AG04450 (cell line): Measurements from ENCODE around the gene GMPS. TPM values are rescaled to one million over a fixed set of nuclear protein-coding genes. Genes with fewer than 3 reads are reported as not detected.
A peak's percentile ranks its signal among the peaks of the same experiment; 100 is the strongest.
"Not testable (repeated sequence)": the region's sequence is repeated elsewhere in the genome, so short reads cannot be mapped to it uniquely, and the experiment has no call there.

Experiments
- CTCF ChIA-PET: fragments of 300-600, 350-600 bp; formaldehyde crosslinking; extraction: SDS; loops from one replicate; lab custom pipeline; 2022; ENCODE audit warnings: antibody characterized with exemption, inconsistent platforms; lab: Charles Lee
- POLR2A ChIA-PET: fragments of 350-600 bp; formaldehyde crosslinking; extraction: SDS; loops from one replicate; lab custom pipeline; 2021; ENCODE audit warnings: antibody characterized with exemption, inconsistent platforms; lab: Yijun Ruan, JAX
- DNase-seq: peaks from one replicate; pipeline ENCODE4 v3.0.0-alpha.2; 2011; ENCODE audit warnings: low read depth, low spot score
- H3K27ac ChIP-seq: one replicate; pipeline ENCODE4 v1.5.1; 2012; ENCODE audit warnings: low read depth, low read length, control low read depth
- H3K27me3 ChIP-seq: one replicate; pipeline ENCODE4 v1.6.0; 2012; ENCODE audit warnings: low read length; ENCODE audit not compliant: control insufficient read depth, insufficient read depth
- H3K4me3 ChIP-seq: 2 replicates; pipeline ENCODE4 v1.5.1; 2011; ENCODE audit warnings: mild to moderate bottlenecking, low read depth, low read length, control low read depth
- H3K9me3 ChIP-seq: 2 replicates; pipeline ENCODE4 v1.5.1; 2012; ENCODE audit warnings: low read length; ENCODE audit not compliant: control insufficient read depth, insufficient read depth
- CTCF ChIP-seq: IDR thresholded peaks from 2 replicates; pipeline ENCODE4 v1.5.1; 2011; ENCODE audit warnings: low read depth, low read length, control low read depth, inconsistent platforms
- polyA plus RNA-seq: library from polyadenylated mRNA; depleted of rRNA; stranded (reverse); fragments of >200 nt; gene quantifications from 2 replicates; pipeline ENCODE4 v1.2.3, GENCODE V29; 2011

GMPS gene
- polyA plus RNA-seq, 1 experiment = 69.2 TPM

- peaks cover 3% of the 10 kb centered on the region; the same call in 1 of the 2 replicates for H3K9me3 ChIP-seq
- H3K27me3 ChIP-seq = no peaks in the 10 kb centered on the region
- no peak for TF ChIP-seq CTCF
- H3K4me3 ChIP-seq = no peak overlapping the region
- CTCF ChIA-PET = no interaction called here
- peak overlapping the region; percentile 70 for H3K27ac ChIP-seq
- POLR2A ChIA-PET = no interaction called here
- peak; percentile 72 for DNase-seq
Observed at GRCh38 chr3:155960060-155960459, 89.6 kb downstream of the GMPS start.

DNA sequence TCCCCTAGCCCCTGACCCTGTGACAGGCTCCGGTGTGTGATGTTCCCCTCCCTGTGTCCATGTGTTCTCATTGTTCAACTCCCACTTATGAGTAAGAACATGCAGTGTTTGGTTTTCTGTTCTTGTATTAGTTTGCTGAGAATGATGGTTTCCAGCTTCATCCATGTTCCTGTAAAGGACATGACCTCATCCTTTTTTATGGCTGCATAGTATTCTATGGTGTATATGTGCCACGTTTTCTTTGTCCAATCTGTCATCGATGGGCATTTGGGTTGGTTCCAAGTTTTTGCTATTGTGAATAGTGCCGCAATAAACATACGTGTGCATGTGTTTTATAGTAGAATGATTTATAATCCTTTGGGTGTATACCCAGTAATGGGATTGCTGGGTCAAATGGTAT, 90.6 kb downstream of the GMPS start:
- H3K27ac ChIP-seq, CTCF ChIA-PET, H3K27me3 ChIP-seq, DNase-seq, POLR2A ChIA-PET, H3K4me3 ChIP-seq, H3K9me3 ChIP-seq: not testable (repeated sequence)

GRCh38 chr3:155963570-155963969, 93.1 kb downstream of the GMPS start:
- POLR2A ChIA-PET = no interaction called here
- TF ChIP-seq CTCF = no peak
- no peak for DNase-seq
- Histone ChIP-seq H3K4me3 (no peak overlapping the region), H3K27me3 (no peaks in the 10 kb centered on the region), H3K27ac (peak overlapping the region; percentile 58), H3K9me3 (peaks cover 3% of the 10 kb centered on the region; the same call in 1 of the 2 replicates)
- CTCF ChIA-PET = interaction anchor here (0.7 kb wide), 1 partner anchor 1173 kb away, joined by 5 read pairs; no protein-coding TSS in a partner anchor

DNA sequence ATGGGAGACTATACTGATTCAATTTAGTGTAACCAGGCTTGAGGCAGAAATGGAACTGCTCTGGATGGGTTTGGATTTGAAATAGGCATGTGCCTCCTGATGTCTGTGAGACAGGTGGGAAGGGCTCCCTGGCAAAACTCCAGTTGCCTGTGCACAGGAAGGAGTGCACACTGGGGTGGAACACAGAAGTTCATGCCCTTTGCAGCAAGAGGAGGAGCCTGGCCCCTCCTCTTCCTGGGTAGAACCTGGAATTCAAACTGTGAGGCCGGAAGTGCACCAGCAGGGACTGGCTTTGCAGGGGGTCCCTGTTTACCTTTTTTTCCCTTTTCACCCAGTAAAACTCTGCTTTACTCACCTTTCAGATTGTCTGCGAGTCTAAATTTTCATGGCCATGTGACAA, 99.9 kb downstream of the GMPS start:
- ChIA-PET POLR2A (no interaction called here), CTCF (no interaction called here)
- DNase-seq = no peak
- Histone ChIP-seq H3K9me3 (no peaks in the 10 kb centered on the region; the same call in 1 of the 2 replicates), H3K4me3 (no peak overlapping the region), H3K27ac (no peak overlapping the region), H3K27me3 (no peaks in the 10 kb centered on the region)
- no peak for TF ChIP-seq CTCF

DNA sequence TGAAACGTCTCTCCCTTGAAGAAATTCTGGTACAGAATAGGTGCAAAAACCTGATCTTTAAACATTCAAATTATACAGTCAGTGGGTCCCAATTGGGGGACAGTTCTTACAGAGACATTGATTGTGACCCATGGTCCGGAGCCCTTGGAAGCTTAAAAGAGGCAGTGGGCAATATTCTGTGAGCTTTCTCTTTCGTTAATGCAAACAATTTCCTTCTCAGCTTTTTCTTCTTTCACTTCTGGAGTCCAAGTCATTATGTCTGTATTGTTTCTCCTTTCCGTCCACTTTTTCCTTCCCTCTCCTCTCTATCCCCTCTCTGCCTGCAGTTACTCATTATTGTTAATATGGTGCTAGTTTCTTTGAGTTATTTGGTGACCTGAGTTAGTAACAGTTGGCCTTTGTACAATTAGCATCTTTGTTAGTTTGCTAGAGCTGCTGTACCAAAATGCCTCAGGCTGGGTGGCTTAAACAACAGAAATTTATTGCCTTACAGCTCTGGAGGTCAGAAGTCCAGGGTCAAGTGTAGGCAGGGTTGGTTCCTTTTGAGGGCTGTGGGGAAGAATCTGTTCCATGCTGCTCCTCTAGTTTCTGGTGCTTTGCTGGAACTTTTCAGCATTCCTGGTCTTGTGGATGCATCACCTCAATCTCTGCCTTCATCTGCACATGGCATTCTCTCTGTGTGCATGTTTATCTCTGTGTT, 102.6 kb downstream of the GMPS start:
- no peaks in the 10 kb centered on the region; the same call in 1 of the 2 replicates for H3K9me3 ChIP-seq
- DNase-seq = no peak
- ChIA-PET CTCF (interaction anchor here (0.7 kb wide), 1 partner anchor 17 kb away, joined by 3 read pairs; no protein-coding TSS in a partner anchor), POLR2A (no interaction called here)
- no peak overlapping the region for H3K27ac ChIP-seq
- H3K4me3 ChIP-seq = no peak overlapping the region
- H3K27me3 ChIP-seq = no peaks in the 10 kb centered on the region
- no peak for TF ChIP-seq CTCF
